ENCODE results near the gene LTB4R2.
A peak's percentile ranks its signal among the peaks of the same experiment; 100 is the strongest.

Gene LTB4R2

GRCh38 chr14:24310646-24311604, 985 bp downstream of the LTB4R2 start, which contains the start of gene LTB4R:
TSS of gene LTB4R (plus strand) at chr14:24311502. CDS start at chr14:24315652, 4,150 bp downstream.
- peak within 1 kb of the TSS; percentile 59 for H3K27ac ChIP-seq (ENCODE audit: low read depth, low read length)
- peak within 1 kb of the TSS; percentile 67 for H3K4me3 ChIP-seq (ENCODE audit: low read length)
- H3K9ac ChIP-seq (ENCODE audit: low read length), result peak within 1 kb of the TSS; percentile 53
- H3K27me3 ChIP-seq (ENCODE audit: control insufficient read depth, insufficient read depth, low read length), result no peaks in the 10 kb centered on the region
- H3K36me3 ChIP-seq (ENCODE audit: control insufficient read depth, insufficient read depth, low read length), result peaks cover 9% of the 10 kb centered on the region
- peaks cover 8% of the 10 kb centered on the region for H3K4me1 ChIP-seq (ENCODE audit: control insufficient read depth, insufficient read depth, low read length)

GRCh38 chr14:24311837-24312615, 2.1 kb downstream of the LTB4R2 start:
- peaks cover 3% of the 10 kb centered on the region for H3K36me3 ChIP-seq (ENCODE audit: control insufficient read depth, insufficient read depth, low read length)
- H3K27me3 ChIP-seq (ENCODE audit: control insufficient read depth, insufficient read depth, low read length), result no peaks in the 10 kb centered on the region
- no peak overlapping the region for H3K9ac ChIP-seq (ENCODE audit: low read length)
- H3K4me1 ChIP-seq (ENCODE audit: control insufficient read depth, insufficient read depth, low read length), result peaks cover 8% of the 10 kb centered on the region
- H3K27ac ChIP-seq (ENCODE audit: low read depth, low read length), result no peak overlapping the region
- peak overlapping the region; percentile 67 for H3K4me3 ChIP-seq (ENCODE audit: low read length)

GRCh38 chr14:24312736-24313507, 3.0 kb downstream of the LTB4R2 start:
- Histone ChIP-seq H3K27ac (ENCODE audit: low read depth, low read length) (no peak overlapping the region), H3K4me3 (ENCODE audit: low read length) (no peak overlapping the region), H3K36me3 (ENCODE audit: control insufficient read depth, insufficient read depth, low read length) (no peaks in the 10 kb centered on the region), H3K9ac (ENCODE audit: low read length) (no peak overlapping the region), H3K27me3 (ENCODE audit: control insufficient read depth, insufficient read depth, low read length) (no peaks in the 10 kb centered on the region), H3K4me1 (ENCODE audit: control insufficient read depth, insufficient read depth, low read length) (peaks cover 8% of the 10 kb centered on the region)

GRCh38 chr14:24313913-24314312, 4.0 kb downstream of the LTB4R2 start:
- H3K4me1 ChIP-seq (ENCODE audit: control insufficient read depth, insufficient read depth, low read length), result peaks cover 8% of the 10 kb centered on the region
- no peak overlapping the region for H3K9ac ChIP-seq (ENCODE audit: low read length)
- no peak overlapping the region for H3K4me3 ChIP-seq (ENCODE audit: low read length)
- no peaks in the 10 kb centered on the region for H3K27me3 ChIP-seq (ENCODE audit: control insufficient read depth, insufficient read depth, low read length)
- no peak overlapping the region for H3K27ac ChIP-seq (ENCODE audit: low read depth, low read length)
- H3K36me3 ChIP-seq (ENCODE audit: control insufficient read depth, insufficient read depth, low read length), result no peaks in the 10 kb centered on the region

GRCh38 chr14:24314377-24315193, 4.6 kb downstream of the LTB4R2 start:
- no peak overlapping the region for H3K9ac ChIP-seq (ENCODE audit: low read length)
- H3K27ac ChIP-seq (ENCODE audit: low read depth, low read length), result no peak overlapping the region
- no peak overlapping the region for H3K4me3 ChIP-seq (ENCODE audit: low read length)
- H3K36me3 ChIP-seq (ENCODE audit: control insufficient read depth, insufficient read depth, low read length), result no peaks in the 10 kb centered on the region
- peaks cover 8% of the 10 kb centered on the region for H3K4me1 ChIP-seq (ENCODE audit: control insufficient read depth, insufficient read depth, low read length)
- H3K27me3 ChIP-seq (ENCODE audit: control insufficient read depth, insufficient read depth, low read length), result no peaks in the 10 kb centered on the region

- Histone ChIP-seq H3K4me1 (ENCODE audit: control insufficient read depth, insufficient read depth, low read length) (peaks cover 3% of the 10 kb centered on the region), H3K27ac (ENCODE audit: low read depth, low read length) (no peak overlapping the region), H3K27me3 (ENCODE audit: control insufficient read depth, insufficient read depth, low read length) (no peaks in the 10 kb centered on the region), H3K4me3 (ENCODE audit: low read length) (no peak overlapping the region), H3K9ac (ENCODE audit: low read length) (no peak overlapping the region), H3K36me3 (ENCODE audit: control insufficient read depth, insufficient read depth, low read length) (no peaks in the 10 kb centered on the region)
These were observed 5.4 kb downstream of the LTB4R2 start for GRCh38 chr14:24315243-24315806.

- Histone ChIP-seq H3K27me3 (ENCODE audit: control insufficient read depth, insufficient read depth, low read length) (no peaks in the 10 kb centered on the region), H3K4me1 (ENCODE audit: control insufficient read depth, insufficient read depth, low read length) (no peaks in the 10 kb centered on the region), H3K4me3 (ENCODE audit: low read length) (no peak overlapping the region), H3K27ac (ENCODE audit: low read depth, low read length) (no peak overlapping the region), H3K36me3 (ENCODE audit: control insufficient read depth, insufficient read depth, low read length) (no peaks in the 10 kb centered on the region), H3K9ac (ENCODE audit: low read length) (no peak overlapping the region)
These were observed 6.1 kb downstream of the LTB4R2 start for GRCh38 chr14:24315807-24316596.

- Histone ChIP-seq H3K36me3 (ENCODE audit: control insufficient read depth, insufficient read depth, low read length) (no peaks in the 10 kb centered on the region), H3K4me1 (ENCODE audit: control insufficient read depth, insufficient read depth, low read length) (no peaks in the 10 kb centered on the region), H3K9ac (ENCODE audit: low read length) (no peak overlapping the region), H3K4me3 (ENCODE audit: low read length) (no peak overlapping the region), H3K27me3 (ENCODE audit: control insufficient read depth, insufficient read depth, low read length) (no peaks in the 10 kb centered on the region), H3K27ac (ENCODE audit: low read depth, low read length) (no peak overlapping the region)
These were observed 6.6 kb downstream of the LTB4R2 start for GRCh38 chr14:24316597-24316950.

GRCh38 chr14:24317141-24317928, 7.4 kb downstream of the LTB4R2 start:
- H3K4me3 ChIP-seq (ENCODE audit: low read length), result no peak overlapping the region
- no peaks in the 10 kb centered on the region for H3K36me3 ChIP-seq (ENCODE audit: control insufficient read depth, insufficient read depth, low read length)
- no peak overlapping the region for H3K9ac ChIP-seq (ENCODE audit: low read length)
- no peaks in the 10 kb centered on the region for H3K27me3 ChIP-seq (ENCODE audit: control insufficient read depth, insufficient read depth, low read length)
- no peaks in the 10 kb centered on the region for H3K4me1 ChIP-seq (ENCODE audit: control insufficient read depth, insufficient read depth, low read length)
- H3K27ac ChIP-seq (ENCODE audit: low read depth, low read length), result no peak overlapping the region

- H3K27me3 ChIP-seq (ENCODE audit: control insufficient read depth, insufficient read depth, low read length), result no peaks in the 10 kb centered on the region
- no peak overlapping the region for H3K27ac ChIP-seq (ENCODE audit: low read depth, low read length)
- no peak overlapping the region for H3K9ac ChIP-seq (ENCODE audit: low read length)
- no peak overlapping the region for H3K4me3 ChIP-seq (ENCODE audit: low read length)
- no peaks in the 10 kb centered on the region for H3K36me3 ChIP-seq (ENCODE audit: control insufficient read depth, insufficient read depth, low read length)
- H3K4me1 ChIP-seq (ENCODE audit: control insufficient read depth, insufficient read depth, low read length), result no peaks in the 10 kb centered on the region
These were observed 11.5 kb downstream of the LTB4R2 start for GRCh38 chr14:24321212-24321975.

Measured in rectal smooth muscle tissue (tissue), 1 donor.